ENCODE data around the gene VPS33A. TPM values are rescaled to one million over a fixed set of nuclear protein-coding genes. Genes with fewer than 3 reads are reported as not detected.

The VPS33A gene
- total and polyA plus RNA-seq, 2 of the 13 experiments (the other 11 are each of a cell fraction or from before 2014, with no cell fraction given), result 11.0 to 43.6 TPM

DNA sequence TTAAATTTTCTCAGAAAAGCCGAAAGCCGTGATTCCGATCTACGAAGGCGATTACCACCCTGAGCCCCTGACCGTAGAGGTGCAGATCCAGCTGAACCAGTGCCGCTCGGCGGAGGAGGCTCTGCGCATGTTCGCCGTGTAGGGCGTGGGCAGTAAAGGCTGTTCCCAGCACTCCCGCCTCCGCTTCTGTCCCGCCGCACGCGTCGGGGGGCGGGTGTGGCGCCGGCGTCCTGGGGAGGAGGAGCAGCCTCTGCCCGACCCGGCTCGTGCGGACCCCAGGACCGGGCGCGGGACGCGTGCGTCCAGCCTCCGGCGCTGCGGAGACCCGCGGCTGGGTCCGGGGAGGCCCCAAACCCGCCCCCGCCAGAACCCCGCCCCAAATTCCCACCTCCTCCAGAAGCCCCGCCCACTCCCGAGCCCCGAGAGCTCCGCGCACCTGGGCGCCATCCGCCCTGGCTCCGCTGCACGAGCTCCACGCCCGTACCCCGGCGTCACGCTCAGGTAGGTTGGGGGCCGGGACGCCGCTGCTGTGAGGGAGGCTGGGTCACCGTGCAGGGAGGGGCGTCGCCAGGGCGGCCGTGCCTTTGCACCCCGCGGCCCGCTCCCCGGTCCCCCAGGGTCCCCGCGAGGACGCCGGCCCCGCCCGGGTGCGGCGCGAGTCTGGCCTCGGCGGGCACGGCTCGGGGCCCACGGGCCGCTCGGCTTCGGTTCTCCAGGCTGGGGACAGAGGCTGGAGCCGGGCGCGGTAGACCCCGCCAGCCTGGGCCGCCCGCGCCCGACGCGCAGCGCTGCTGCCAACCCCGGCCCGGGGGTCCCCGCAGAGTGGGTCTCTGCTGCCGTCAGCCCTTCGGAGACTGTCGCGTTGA lies 62.8 kb downstream of the VPS33A start, which contains the start of gene B3GNT4 (continued):
- TF ChIP-seq, protein P1, sequence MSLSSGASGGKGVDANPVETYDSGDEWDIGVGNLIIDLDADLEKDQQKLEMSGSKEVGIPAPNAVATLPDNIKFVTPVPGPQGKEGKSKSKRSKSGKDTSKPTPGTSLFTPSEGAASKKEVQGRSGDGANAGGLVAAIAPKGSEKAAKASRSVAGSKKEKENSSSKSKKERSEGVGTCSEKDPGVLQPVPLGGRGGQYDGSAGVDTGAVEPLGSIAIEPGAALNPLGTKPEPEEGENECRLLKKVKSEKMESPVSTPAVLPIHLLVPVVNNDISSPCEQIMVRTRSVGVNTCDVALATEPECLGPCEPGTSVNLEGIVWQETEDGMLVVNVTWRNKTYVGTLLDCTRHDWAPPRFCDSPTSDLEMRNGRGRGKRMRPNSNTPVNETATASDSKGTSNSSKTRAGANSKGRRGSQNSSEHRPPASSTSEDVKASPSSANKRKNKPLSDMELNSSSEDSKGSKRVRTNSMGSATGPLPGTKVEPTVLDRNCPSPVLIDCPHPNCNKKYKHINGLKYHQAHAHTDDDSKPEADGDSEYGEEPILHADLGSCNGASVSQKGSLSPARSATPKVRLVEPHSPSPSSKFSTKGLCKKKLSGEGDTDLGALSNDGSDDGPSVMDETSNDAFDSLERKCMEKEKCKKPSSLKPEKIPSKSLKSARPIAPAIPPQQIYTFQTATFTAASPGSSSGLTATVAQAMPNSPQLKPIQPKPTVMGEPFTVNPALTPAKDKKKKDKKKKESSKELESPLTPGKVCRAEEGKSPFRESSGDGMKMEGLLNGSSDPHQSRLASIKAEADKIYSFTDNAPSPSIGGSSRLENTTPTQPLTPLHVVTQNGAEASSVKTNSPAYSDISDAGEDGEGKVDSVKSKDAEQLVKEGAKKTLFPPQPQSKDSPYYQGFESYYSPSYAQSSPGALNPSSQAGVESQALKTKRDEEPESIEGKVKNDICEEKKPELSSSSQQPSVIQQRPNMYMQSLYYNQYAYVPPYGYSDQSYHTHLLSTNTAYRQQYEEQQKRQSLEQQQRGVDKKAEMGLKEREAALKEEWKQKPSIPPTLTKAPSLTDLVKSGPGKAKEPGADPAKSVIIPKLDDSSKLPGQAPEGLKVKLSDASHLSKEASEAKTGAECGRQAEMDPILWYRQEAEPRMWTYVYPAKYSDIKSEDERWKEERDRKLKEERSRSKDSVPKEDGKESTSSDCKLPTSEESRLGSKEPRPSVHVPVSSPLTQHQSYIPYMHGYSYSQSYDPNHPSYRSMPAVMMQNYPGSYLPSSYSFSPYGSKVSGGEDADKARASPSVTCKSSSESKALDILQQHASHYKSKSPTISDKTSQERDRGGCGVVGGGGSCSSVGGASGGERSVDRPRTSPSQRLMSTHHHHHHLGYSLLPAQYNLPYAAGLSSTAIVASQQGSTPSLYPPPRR (CRISPR knock-in tag; IDR thresholded peaks at IDR 0.05; ENCODE audit: borderline replicate concordance), result no peak
- no peak for TF ChIP-seq SOX13 (IDR thresholded peaks at IDR 0.05)
- no peak for TF ChIP-seq SOX13 (CRISPR knock-in tag; conservative IDR thresholded peaks at IDR 0.05 in 1 of 2, IDR thresholded peaks at IDR 0.05 in 1 of 2)
- TF ChIP-seq ZNF772 (CRISPR knock-in tag; IDR thresholded peaks at IDR 0.05), result no peak
- TF ChIP-seq, protein P2, sequence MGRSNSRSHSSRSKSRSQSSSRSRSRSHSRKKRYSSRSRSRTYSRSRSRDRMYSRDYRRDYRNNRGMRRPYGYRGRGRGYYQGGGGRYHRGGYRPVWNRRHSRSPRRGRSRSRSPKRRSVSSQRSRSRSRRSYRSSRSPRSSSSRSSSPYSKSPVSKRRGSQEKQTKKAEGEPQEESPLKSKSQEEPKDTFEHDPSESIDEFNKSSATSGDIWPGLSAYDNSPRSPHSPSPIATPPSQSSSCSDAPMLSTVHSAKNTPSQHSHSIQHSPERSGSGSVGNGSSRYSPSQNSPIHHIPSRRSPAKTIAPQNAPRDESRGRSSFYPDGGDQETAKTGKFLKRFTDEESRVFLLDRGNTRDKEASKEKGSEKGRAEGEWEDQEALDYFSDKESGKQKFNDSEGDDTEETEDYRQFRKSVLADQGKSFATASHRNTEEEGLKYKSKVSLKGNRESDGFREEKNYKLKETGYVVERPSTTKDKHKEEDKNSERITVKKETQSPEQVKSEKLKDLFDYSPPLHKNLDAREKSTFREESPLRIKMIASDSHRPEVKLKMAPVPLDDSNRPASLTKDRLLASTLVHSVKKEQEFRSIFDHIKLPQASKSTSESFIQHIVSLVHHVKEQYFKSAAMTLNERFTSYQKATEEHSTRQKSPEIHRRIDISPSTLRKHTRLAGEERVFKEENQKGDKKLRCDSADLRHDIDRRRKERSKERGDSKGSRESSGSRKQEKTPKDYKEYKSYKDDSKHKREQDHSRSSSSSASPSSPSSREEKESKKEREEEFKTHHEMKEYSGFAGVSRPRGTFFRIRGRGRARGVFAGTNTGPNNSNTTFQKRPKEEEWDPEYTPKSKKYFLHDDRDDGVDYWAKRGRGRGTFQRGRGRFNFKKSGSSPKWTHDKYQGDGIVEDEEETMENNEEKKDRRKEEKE (IDR thresholded peaks at IDR 0.05), result no peak
- no peak for TF ChIP-seq ZNF782 (CRISPR knock-in tag; IDR thresholded peaks at IDR 0.05; ENCODE audit: borderline replicate concordance)
- TF ChIP-seq ATAD3A (CRISPR knock-in tag; IDR thresholded peaks at IDR 0.05), result no peak
- no peak for TF ChIP-seq ZNF468 (CRISPR knock-in tag; IDR thresholded peaks at IDR 0.05)
- TF ChIP-seq, protein P3, sequence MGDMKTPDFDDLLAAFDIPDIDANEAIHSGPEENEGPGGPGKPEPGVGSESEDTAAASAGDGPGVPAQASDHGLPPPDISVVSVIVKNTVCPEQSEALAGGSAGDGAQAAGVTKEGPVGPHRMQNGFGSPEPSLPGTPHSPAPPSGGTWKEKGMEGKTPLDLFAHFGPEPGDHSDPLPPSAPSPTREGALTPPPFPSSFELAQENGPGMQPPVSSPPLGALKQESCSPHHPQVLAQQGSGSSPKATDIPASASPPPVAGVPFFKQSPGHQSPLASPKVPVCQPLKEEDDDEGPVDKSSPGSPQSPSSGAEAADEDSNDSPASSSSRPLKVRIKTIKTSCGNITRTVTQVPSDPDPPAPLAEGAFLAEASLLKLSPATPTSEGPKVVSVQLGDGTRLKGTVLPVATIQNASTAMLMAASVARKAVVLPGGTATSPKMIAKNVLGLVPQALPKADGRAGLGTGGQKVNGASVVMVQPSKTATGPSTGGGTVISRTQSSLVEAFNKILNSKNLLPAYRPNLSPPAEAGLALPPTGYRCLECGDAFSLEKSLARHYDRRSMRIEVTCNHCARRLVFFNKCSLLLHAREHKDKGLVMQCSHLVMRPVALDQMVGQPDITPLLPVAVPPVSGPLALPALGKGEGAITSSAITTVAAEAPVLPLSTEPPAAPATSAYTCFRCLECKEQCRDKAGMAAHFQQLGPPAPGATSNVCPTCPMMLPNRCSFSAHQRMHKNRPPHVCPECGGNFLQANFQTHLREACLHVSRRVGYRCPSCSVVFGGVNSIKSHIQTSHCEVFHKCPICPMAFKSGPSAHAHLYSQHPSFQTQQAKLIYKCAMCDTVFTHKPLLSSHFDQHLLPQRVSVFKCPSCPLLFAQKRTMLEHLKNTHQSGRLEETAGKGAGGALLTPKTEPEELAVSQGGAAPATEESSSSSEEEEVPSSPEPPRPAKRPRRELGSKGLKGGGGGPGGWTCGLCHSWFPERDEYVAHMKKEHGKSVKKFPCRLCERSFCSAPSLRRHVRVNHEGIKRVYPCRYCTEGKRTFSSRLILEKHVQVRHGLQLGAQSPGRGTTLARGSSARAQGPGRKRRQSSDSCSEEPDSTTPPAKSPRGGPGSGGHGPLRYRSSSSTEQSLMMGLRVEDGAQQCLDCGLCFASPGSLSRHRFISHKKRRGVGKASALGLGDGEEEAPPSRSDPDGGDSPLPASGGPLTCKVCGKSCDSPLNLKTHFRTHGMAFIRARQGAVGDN (CRISPR knock-in tag; IDR thresholded peaks at IDR 0.05), result peak; percentile 81
- TF ChIP-seq, protein P4, sequence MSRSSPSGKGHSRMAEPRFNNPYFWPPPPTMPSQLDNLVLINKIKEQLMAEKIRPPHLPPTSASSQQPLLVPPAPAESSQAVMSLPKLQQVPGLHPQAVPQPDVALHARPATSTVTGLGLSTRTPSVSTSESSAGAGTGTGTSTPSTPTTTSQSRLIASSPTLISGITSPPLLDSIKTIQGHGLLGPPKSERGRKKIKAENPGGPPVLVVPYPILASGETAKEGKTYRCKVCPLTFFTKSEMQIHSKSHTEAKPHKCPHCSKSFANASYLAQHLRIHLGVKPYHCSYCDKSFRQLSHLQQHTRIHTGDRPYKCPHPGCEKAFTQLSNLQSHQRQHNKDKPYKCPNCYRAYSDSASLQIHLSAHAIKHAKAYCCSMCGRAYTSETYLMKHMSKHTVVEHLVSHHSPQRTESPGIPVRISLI (CRISPR knock-in tag; IDR thresholded peaks at IDR 0.05; ENCODE audit: borderline replicate concordance), result no peak
- no peak for TF ChIP-seq ZNF3 (CRISPR knock-in tag; IDR thresholded peaks at IDR 0.05)
- TF ChIP-seq CREB1 (IDR thresholded peaks at IDR 0.05), result no peak
- TF ChIP-seq CREB1 (CRISPR knock-in tag; IDR thresholded peaks at IDR 0.05), result no peak
- TF ChIP-seq ATF7-NPFF (CRISPR knock-in tag; IDR thresholded peaks at IDR 0.05; ENCODE audit: low read depth), result no peak
- TF ChIP-seq HMG20A (CRISPR knock-in tag; IDR thresholded peaks at IDR 0.05; ENCODE audit: borderline replicate concordance), result no peak
- TF ChIP-seq MYNN (CRISPR knock-in tag; IDR thresholded peaks at IDR 0.05; ENCODE audit: low read depth), result no peak

Data from HepG2 (cell line).